GM18519 (cell line): Measurements from ENCODE around the gene MAP7D3.
"Not testable (repeated sequence)": the region's sequence is repeated elsewhere in the genome, so short reads cannot be mapped to it uniquely, and the experiment has no call there.

Experiments
- ATAC-seq: cut with Tn5 transposase; IDR thresholded peaks from one replicate; pipeline ENCODE4 v1.9.1; 2021; ENCODE audit warnings: mild to moderate bottlenecking, moderate library complexity; ENCODE audit not compliant: unreplicated experiment, low FRiP score

MAP7D3 gene

GRCh38 chrX:136251041-136251991 is at the start of gene MAP7D3:
Gene MAP7D3, minus strand, starts transcription at chrX:136251400. Its CDS starts 42 bp downstream, at chrX:136251358.
- peak; percentile 77 for ATAC-seq

GRCh38 chrX:136300721-136301120 is 49.5 kb upstream of the MAP7D3 start, which contains the start of gene ADGRG4:
Gene ADGRG4, plus strand, starts transcription at chrX:136300963. Its CDS starts 7,815 bp downstream, at chrX:136308778.
- not testable (repeated sequence) for ATAC-seq

- ATAC-seq, result no peak
Observed at GRCh38 chrX:136295380-136295779, 44.2 kb upstream of the MAP7D3 start.

- no peak for ATAC-seq
Observed at GRCh38 chrX:136292656-136293055, 41.5 kb upstream of the MAP7D3 start.

GRCh38 chrX:136291824-136292223 is 40.6 kb upstream of the MAP7D3 start:
- no peak for ATAC-seq

GRCh38 chrX:136286375-136286774 is 35.2 kb upstream of the MAP7D3 start:
- ATAC-seq, result not testable (repeated sequence)

- no peak for ATAC-seq
Observed at GRCh38 chrX:136275553-136275952, 24.4 kb upstream of the MAP7D3 start.

GRCh38 chrX:136273986-136274385 is 22.8 kb upstream of the MAP7D3 start:
- ATAC-seq, result no peak

GRCh38 chrX:136272325-136272724 is 21.1 kb upstream of the MAP7D3 start:
- no peak for ATAC-seq

GRCh38 chrX:136271300-136271699 is 20.1 kb upstream of the MAP7D3 start:
- no peak for ATAC-seq

GRCh38 chrX:136269921-136270320 is 18.7 kb upstream of the MAP7D3 start:
- no peak for ATAC-seq

- ATAC-seq, result peak; percentile 76
Observed at GRCh38 chrX:136268051-136269048, 17.1 kb upstream of the MAP7D3 start.

GRCh38 chrX:136266828-136267227 is 15.6 kb upstream of the MAP7D3 start:
- no peak for ATAC-seq

GRCh38 chrX:136262812-136263315 is 11.7 kb upstream of the MAP7D3 start:
- ATAC-seq, result no peak

GRCh38 chrX:136262243-136262642 is 11.0 kb upstream of the MAP7D3 start:
- no peak for ATAC-seq

- no peak for ATAC-seq
Observed at GRCh38 chrX:136261321-136261720, 10.1 kb upstream of the MAP7D3 start.

GRCh38 chrX:136260776-136261175 is 9.6 kb upstream of the MAP7D3 start:
- ATAC-seq, result no peak

- no peak for ATAC-seq
Observed at GRCh38 chrX:136259543-136259942, 8.3 kb upstream of the MAP7D3 start.

GRCh38 chrX:136258951-136259350 is 7.8 kb upstream of the MAP7D3 start:
- ATAC-seq, result no peak

- no peak for ATAC-seq
Observed at GRCh38 chrX:136256026-136256425, 4.8 kb upstream of the MAP7D3 start.

GRCh38 chrX:136255541-136255940 is 4.3 kb upstream of the MAP7D3 start:
- no peak for ATAC-seq
